HEK293 (cell line): ENCODE results near the gene GSTT2B.
"Not testable (repeated sequence)": the region's sequence is repeated elsewhere in the genome, so short reads cannot be mapped to it uniquely, and the experiment has no call there.

Experiments used
- CTCF ChIA-PET: fragments of 350-600 bp; formaldehyde crosslinking; extraction: SDS; loops from one replicate; lab custom pipeline; 2021; ENCODE audit warnings: antibody characterized with exemption; lab: Yijun Ruan, JAX
- POLR2A ChIA-PET: fragments of 300-600 bp; formaldehyde crosslinking; extraction: SDS; loops from one replicate; lab custom pipeline; 2020; ENCODE audit warnings: antibody characterized with exemption, inconsistent platforms; lab: Yijun Ruan, JAX
- H3K27ac ChIP-seq: fragments of 200-500 bp; sonication (Bioruptor generic); 2 replicates; pipeline ENCODE4 v1.5.1; 2014; ENCODE audit warnings: low read depth, low read length, control low read depth, inconsistent platforms; ENCODE audit errors: extremely low read depth
- H3K36me3 ChIP-seq, 2 experiments: fragments of 200-500 bp in 1 of 2; sonication (Bioruptor generic) in 1 of 2; 1 replicate in 1 of 2; 2 replicates in 1 of 2; pipeline ENCODE4 v1.5.1; 2014 to 2017; ENCODE audit warnings: inconsistent platforms in 2 of 2, low read length in 2 of 2; ENCODE audit not compliant: control insufficient read depth in 2 of 2, insufficient read depth in 1 of 2
- H3K4me1 ChIP-seq: fragments of 200-500 bp; sonication (Bioruptor generic); 2 replicates; pipeline ENCODE4 v1.5.1; 2014; ENCODE audit warnings: mild to moderate bottlenecking, low read length, inconsistent platforms; ENCODE audit not compliant: control insufficient read depth, insufficient read depth
- H3K4me3 ChIP-seq: 2 replicates; pipeline ENCODE4 v1.5.1; 2011; ENCODE audit warnings: low read depth, mild to moderate bottlenecking, control low read depth, low read length, moderate library complexity
- H3K9me3 ChIP-seq: fragments of 200-500 bp; sonication (Bioruptor generic); 2 replicates; pipeline ENCODE4 v1.5.1; 2014; ENCODE audit warnings: low read depth, low read length, inconsistent platforms; ENCODE audit not compliant: control insufficient read depth, insufficient read depth
- GLIS1 ChIP-seq: fragments of 450-650 bp; formaldehyde crosslinking; IDR thresholded peaks from 2 replicates; pipeline ENCODE4 v1.5.1; 2016; ENCODE audit warnings: missing biosample characterization, missing genetic modification characterization
- GLIS2 ChIP-seq: fragments of 450-650 bp; formaldehyde crosslinking; IDR thresholded peaks from 2 replicates; pipeline ENCODE4 v1.5.1; 2016; ENCODE audit warnings: missing biosample characterization, missing genetic modification characterization
- HOXA7 ChIP-seq: sonication (generic); formaldehyde crosslinking; IDR thresholded peaks from 2 replicates; pipeline ENCODE4 v1.8.1; 2022; ENCODE audit warnings: missing genetic modification reagents, borderline replicate concordance
- SCRT1 ChIP-seq: fragments of 450-650 bp; formaldehyde crosslinking; IDR thresholded peaks from 2 replicates; pipeline ENCODE4 v1.5.1; 2016; ENCODE audit warnings: missing biosample characterization, missing genetic modification characterization, borderline replicate concordance
- SCRT2 ChIP-seq: fragments of 450-650 bp; formaldehyde crosslinking; IDR thresholded peaks from 2 replicates; pipeline ENCODE4 v1.5.1; 2016; ENCODE audit warnings: missing biosample characterization, missing genetic modification characterization
- SETDB1 ChIP-seq: IDR thresholded peaks from one replicate; pipeline ENCODE4 v1.6.1; 2017; ENCODE audit warnings: mild to moderate bottlenecking, low read length, moderate library complexity, mixed read lengths; ENCODE audit not compliant: insufficient read length
- ZBTB8A ChIP-seq: fragments of 450-650 bp; formaldehyde crosslinking; IDR thresholded peaks from 2 replicates; pipeline ENCODE4 v1.5.1; 2016; ENCODE audit warnings: missing biosample characterization, missing genetic modification characterization
- ZNF341 ChIP-seq: fragments of 450-650 bp; formaldehyde crosslinking; IDR thresholded peaks from 2 replicates; pipeline ENCODE4; 2016; ENCODE audit warnings: low read depth, missing biosample characterization, missing genetic modification characterization
- ZNF391 ChIP-seq: fragments of 450-650 bp; formaldehyde crosslinking; IDR thresholded peaks from 2 replicates; pipeline ENCODE4 v1.5.1; 2016; ENCODE audit warnings: low read depth, missing biosample characterization, missing genetic modification characterization, borderline replicate concordance
- ZNF654 ChIP-seq: fragments of 450-650 bp; formaldehyde crosslinking; IDR thresholded peaks from 2 replicates; pipeline ENCODE4 v1.5.1; 2016; ENCODE audit warnings: low read depth, missing biosample characterization, missing genetic modification characterization
- TF ChIP-seq, protein P1 (sequence below): fragments of 450-650 bp; formaldehyde crosslinking; IDR thresholded peaks from 2 replicates; pipeline ENCODE4 v1.5.1; 2016; ENCODE audit warnings: missing biosample characterization, missing genetic modification characterization
- TF ChIP-seq, protein P2 (sequence below): fragments of 450-650 bp; formaldehyde crosslinking; IDR thresholded peaks from 2 replicates; pipeline ENCODE4 v1.5.1; 2016; ENCODE audit warnings: missing biosample characterization, missing genetic modification characterization
- TF ChIP-seq, protein P3 (sequence below): fragments of 450-650 bp; formaldehyde crosslinking; IDR thresholded peaks from 2 replicates; pipeline ENCODE4 v1.5.1; 2016; ENCODE audit warnings: missing biosample characterization, missing genetic modification characterization

GSTT2B gene

DNA sequence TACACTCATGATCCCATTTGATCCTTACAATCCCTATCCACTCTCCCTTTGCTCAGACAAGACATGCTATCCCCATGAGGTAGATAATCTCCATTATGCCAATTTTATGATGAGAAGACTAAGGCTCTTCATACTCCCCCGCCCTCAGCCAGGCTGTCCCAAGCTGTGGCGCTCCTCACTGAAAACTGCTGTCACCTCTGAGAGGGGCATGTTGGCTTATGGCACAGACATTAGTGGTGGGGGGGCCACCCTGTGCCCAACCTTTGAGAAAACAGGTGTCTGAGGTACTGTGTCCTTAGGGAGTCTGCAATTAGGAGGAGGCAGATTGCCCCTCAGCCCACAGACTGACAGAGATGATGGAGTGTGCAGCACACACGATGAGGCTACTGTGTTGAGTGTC, 8.1 kb upstream of the GSTT2B start:
- Histone ChIP-seq H3K36me3 (peaks cover 0 to 33% of the 10 kb centered on the region in 2 experiments; a peak in 2 of 3 replicates), H3K27ac (0 out of 2 replicates have a peak overlapping the region, but pooled peaks have one; percentile 34), H3K4me3 (no peak overlapping the region), H3K9me3 (no peaks in the 10 kb centered on the region), H3K4me1 (no peaks in the 10 kb centered on the region)
- TF ChIP-seq ZNF341 (tag by site-specific recombination): peak; percentile 56; the same call in 1 of the 2 replicates
- TF ChIP-seq, protein P1, sequence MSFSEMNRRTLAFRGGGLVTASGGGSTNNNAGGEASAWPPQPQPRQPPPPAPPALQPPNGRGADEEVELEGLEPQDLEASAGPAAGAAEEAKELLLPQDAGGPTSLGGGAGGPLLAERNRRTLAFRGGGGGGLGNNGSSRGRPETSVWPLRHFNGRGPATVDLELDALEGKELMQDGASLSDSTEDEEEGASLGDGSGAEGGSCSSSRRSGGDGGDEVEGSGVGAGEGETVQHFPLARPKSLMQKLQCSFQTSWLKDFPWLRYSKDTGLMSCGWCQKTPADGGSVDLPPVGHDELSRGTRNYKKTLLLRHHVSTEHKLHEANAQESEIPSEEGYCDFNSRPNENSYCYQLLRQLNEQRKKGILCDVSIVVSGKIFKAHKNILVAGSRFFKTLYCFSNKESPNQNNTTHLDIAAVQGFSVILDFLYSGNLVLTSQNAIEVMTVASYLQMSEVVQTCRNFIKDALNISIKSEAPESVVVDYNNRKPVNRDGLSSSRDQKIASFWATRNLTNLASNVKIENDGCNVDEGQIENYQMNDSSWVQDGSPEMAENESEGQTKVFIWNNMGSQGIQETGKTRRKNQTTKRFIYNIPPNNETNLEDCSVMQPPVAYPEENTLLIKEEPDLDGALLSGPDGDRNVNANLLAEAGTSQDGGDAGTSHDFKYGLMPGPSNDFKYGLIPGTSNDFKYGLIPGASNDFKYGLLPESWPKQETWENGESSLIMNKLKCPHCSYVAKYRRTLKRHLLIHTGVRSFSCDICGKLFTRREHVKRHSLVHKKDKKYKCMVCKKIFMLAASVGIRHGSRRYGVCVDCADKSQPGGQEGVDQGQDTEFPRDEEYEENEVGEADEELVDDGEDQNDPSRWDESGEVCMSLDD: no peak
- peak; percentile 48; the same call in 1 of the 2 replicates for TF ChIP-seq SCRT2 (tag by site-specific recombination)
- TF ChIP-seq HOXA7 (CRISPR knock-in tag): no peak
- TF ChIP-seq GLIS2: 0 out of 2 replicates have a peak, but pooled peaks have one; percentile 9
- no peak for TF ChIP-seq SETDB1
- TF ChIP-seq SCRT1 (tag by site-specific recombination): peak; percentile 65; the same call in 1 of the 2 replicates
- CTCF ChIA-PET: no interaction called here
- POLR2A ChIA-PET: no interaction called here

DNA sequence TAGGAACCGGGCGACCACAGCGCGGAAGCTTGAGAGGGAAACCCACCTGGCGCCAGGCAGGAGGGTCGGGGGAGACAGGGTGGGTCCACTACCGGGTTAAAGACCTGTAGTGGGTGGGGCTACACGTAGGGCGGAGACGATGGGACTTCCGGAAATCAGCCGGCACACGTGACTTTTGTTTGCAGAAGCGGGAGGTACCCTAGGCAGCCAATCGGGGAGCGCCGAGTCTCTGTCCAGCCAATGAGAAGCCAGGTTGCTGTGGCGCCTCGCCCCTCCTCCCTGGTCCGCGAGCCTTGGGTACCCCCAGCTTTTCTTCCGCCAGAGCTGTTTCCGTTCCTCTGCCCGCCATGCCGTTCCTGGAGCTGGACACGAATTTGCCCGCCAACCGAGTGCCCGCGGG, 5.6 kb upstream of the GSTT2B start, which contains the start of gene DDTL:
TSS of gene DDTL (plus strand) at position 321 of the 400 bp plus-strand sequence. CDS start at position 348, 27 bp downstream.
- H3K4me1 ChIP-seq, POLR2A ChIA-PET, CTCF ChIA-PET, H3K27ac ChIP-seq, H3K4me3 ChIP-seq, H3K9me3 ChIP-seq: not testable (repeated sequence)
- H3K36me3 ChIP-seq: peaks cover 0 to 27% of the 10 kb centered on the region in 2 experiments; a peak in 2 of 3 replicates

DNA sequence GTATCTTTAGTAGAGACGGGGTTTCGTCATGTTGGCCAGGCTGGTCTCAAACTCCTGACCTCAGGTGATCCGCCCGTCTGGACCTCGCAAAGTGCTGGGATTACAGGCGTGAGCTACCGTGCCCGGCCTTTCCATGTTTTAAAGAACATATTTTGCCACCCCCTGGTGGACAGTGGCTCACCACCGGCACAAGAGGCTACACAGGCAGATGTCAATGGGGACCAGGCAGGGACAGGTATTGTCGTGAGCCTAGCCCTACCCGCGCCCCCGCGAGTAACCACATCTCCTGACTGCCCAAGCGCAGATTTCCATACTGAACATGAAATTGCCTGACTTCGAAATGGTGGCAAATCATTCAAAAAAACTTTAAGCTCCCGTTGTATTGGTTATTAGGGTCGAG, 5.1 kb upstream of the GSTT2B start:
- POLR2A ChIA-PET, CTCF ChIA-PET, H3K9me3 ChIP-seq, H3K4me3 ChIP-seq, H3K27ac ChIP-seq, H3K4me1 ChIP-seq: not testable (repeated sequence)
- H3K36me3 ChIP-seq: peaks cover 0 to 23% of the 10 kb centered on the region in 2 experiments; a peak in 2 of 3 replicates

DNA sequence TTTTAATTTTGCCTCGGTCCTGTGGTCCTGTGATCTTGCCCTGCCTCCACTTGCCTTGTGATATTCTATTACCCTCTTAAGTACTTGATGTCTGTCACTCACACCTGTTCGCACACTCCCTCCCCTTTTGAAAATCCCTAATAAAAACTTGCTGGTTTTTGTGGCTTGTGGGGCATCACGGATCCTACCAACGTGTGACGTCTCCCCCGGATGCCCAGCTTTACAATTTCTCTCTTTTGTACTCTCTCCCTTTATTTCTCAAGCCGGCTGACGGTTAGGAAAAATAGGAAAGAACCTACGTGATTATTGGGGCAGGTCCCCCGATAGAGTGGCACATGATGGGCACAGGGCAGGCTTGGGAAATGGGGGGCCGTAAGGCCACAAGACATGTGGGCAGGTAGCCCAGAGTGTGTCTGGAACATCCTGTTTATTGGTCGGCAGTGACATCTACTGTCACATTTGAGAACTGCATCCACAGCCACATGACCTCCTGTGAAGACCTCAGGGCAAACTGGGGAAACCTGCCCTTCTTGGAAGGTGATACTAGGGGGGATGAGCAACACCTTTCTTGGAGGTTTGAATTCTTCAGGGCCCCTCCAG, 4.6 kb downstream of the GSTT2B start:
- POLR2A ChIA-PET, H3K9me3 ChIP-seq, H3K36me3 ChIP-seq, H3K4me1 ChIP-seq, H3K27ac ChIP-seq: not testable (repeated sequence)
- 0 out of 2 replicates have a peak, but pooled peaks have one; percentile 18 for TF ChIP-seq ZBTB8A (tag by site-specific recombination)
- TF ChIP-seq, protein P2, sequence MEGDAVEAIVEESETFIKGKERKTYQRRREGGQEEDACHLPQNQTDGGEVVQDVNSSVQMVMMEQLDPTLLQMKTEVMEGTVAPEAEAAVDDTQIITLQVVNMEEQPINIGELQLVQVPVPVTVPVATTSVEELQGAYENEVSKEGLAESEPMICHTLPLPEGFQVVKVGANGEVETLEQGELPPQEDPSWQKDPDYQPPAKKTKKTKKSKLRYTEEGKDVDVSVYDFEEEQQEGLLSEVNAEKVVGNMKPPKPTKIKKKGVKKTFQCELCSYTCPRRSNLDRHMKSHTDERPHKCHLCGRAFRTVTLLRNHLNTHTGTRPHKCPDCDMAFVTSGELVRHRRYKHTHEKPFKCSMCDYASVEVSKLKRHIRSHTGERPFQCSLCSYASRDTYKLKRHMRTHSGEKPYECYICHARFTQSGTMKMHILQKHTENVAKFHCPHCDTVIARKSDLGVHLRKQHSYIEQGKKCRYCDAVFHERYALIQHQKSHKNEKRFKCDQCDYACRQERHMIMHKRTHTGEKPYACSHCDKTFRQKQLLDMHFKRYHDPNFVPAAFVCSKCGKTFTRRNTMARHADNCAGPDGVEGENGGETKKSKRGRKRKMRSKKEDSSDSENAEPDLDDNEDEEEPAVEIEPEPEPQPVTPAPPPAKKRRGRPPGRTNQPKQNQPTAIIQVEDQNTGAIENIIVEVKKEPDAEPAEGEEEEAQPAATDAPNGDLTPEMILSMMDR: peak; percentile 79
- TF ChIP-seq, protein P3, sequence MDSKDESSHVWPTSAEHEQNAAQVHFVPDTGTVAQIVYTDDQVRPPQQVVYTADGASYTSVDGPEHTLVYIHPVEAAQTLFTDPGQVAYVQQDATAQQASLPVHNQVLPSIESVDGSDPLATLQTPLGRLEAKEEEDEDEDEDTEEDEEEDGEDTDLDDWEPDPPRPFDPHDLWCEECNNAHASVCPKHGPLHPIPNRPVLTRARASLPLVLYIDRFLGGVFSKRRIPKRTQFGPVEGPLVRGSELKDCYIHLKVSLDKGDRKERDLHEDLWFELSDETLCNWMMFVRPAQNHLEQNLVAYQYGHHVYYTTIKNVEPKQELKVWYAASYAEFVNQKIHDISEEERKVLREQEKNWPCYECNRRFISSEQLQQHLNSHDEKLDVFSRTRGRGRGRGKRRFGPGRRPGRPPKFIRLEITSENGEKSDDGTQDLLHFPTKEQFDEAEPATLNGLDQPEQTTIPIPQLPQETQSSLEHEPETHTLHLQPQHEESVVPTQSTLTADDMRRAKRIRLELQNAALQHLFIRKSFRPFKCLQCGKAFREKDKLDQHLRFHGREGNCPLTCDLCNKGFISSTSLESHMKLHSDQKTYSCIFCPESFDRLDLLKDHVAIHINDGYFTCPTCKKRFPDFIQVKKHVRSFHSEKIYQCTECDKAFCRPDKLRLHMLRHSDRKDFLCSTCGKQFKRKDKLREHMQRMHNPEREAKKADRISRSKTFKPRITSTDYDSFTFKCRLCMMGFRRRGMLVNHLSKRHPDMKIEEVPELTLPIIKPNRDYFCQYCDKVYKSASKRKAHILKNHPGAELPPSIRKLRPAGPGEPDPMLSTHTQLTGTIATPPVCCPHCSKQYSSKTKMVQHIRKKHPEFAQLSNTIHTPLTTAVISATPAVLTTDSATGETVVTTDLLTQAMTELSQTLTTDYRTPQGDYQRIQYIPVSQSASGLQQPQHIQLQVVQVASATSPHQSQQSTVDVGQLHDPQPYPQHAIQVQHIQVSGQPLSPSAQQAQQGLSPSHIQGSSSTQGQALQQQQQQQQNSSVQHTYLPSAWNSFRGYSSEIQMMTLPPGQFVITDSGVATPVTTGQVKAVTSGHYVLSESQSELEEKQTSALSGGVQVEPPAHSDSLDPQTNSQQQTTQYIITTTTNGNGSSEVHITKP: 0 out of 2 replicates have a peak, but pooled peaks have one; percentile 25
- peak; percentile 42; the same call in 1 of the 2 replicates for TF ChIP-seq GLIS1
- TF ChIP-seq ZNF654: peak; percentile 94
- 0 out of 2 replicates have a peak, but pooled peaks have one; percentile 48 for TF ChIP-seq ZNF391 (tag by site-specific recombination)
- TF ChIP-seq, all 188 proteins: peak for 6; not testable (repeated sequence) for 182
- CTCF ChIA-PET: interaction anchor here (0.9 to 1.3 kb wide), 5 partner anchors 24 to 99 kb away, joined by 3 to 8 read pairs (median 3); partner anchors contain the start of gene SLC2A11
- H3K4me3 ChIP-seq: not testable (repeated sequence)

DNA sequence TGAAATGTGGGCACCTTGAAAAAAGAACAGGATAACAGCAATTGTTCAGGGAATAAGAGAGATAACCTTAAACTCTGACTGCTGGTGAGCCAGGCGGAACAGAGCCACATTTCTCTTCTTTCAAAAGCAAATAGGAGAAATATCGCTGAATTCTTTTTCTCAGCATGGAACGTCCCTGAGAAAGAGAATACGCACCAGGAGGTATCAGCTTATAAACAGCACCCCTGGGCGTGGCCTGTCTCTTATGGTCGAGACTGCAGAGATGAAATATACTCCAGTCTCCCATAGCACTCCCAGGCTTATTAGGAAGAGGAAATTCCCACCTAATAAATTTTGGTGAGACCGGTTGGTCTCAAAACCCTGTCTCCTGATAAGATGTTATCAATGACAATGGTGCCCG, 5.1 kb downstream of the GSTT2B start:
- H3K27ac ChIP-seq, H3K4me1 ChIP-seq, H3K36me3 ChIP-seq, POLR2A ChIA-PET, H3K9me3 ChIP-seq, H3K4me3 ChIP-seq: not testable (repeated sequence)
- CTCF ChIA-PET: interaction anchor here (0.6 to 1.3 kb wide), 6 partner anchors 23 to 657 kb away, joined by 3 to 8 read pairs (median 4); partner anchors contain the start of gene SLC2A11
